HG03103 (cell line): Measurements from ENCODE around the gene RPL10A.

Experiments used
- ATAC-seq: cut with Tn5 transposase; IDR thresholded peaks from one replicate; pipeline ENCODE4 v1.9.1; 2021; ENCODE audit warnings: low read depth; ENCODE audit not compliant: unreplicated experiment

The RPL10A gene

GRCh38 chr6:35445691-35446090, 22.5 kb upstream of the RPL10A start:
- ATAC-seq: no peak

GRCh38 chr6:35448191-35448590, 20.0 kb upstream of the RPL10A start:
- no peak for ATAC-seq

GRCh38 chr6:35449287-35449881, 18.8 kb upstream of the RPL10A start:
- no peak for ATAC-seq

DNA sequence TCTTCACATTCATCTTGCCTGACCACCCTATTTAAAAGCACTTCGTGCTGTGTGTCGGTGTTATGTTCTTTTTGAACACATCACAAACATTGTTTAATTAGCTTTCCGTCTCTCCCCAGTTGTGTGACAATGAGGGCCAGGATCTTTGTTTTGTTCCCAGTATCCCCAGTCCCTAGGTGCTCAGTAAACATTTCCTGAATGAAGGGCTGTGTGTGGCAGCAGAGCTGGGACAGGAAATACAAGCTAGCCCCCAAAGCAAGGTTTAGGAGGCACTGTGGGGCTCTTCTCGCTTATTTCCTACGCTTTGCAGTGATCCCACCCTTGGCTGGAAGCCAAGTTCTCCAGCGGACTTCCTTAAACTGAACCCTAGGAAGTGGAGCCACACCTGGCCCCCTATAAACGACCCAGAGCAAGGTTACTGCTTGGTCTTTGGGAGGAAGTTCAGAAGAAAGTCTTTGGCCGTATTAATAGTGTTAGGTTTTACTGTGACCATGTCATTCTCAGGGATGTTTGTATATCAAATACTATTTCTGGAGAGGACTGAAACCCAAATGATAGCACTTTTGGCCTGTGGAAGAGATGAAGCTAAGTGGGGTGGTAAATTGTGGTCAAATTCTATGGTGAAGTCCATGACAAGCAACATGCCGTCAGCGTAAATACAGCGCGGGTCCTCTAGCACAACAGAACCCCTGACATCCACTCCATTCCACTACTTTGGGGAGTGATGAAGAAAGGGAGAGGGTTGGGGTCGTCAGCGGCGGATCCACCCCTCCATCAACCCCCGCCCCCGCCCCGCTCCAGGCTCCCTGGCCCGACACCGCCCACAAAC, 16.6 kb upstream of the RPL10A start:
- ATAC-seq: no peak

- peak; percentile 80 for ATAC-seq
Measured at GRCh38 chr6:35452183-35453090, 15.8 kb upstream of the RPL10A start, which contains the start of gene FANCE. FANCE (plus strand) TSS chr6:35452338; CDS start chr6:35452546, 208 bp downstream.

- ATAC-seq: no peak
Measured at GRCh38 chr6:35453236-35453635, 15.0 kb upstream of the RPL10A start.

DNA sequence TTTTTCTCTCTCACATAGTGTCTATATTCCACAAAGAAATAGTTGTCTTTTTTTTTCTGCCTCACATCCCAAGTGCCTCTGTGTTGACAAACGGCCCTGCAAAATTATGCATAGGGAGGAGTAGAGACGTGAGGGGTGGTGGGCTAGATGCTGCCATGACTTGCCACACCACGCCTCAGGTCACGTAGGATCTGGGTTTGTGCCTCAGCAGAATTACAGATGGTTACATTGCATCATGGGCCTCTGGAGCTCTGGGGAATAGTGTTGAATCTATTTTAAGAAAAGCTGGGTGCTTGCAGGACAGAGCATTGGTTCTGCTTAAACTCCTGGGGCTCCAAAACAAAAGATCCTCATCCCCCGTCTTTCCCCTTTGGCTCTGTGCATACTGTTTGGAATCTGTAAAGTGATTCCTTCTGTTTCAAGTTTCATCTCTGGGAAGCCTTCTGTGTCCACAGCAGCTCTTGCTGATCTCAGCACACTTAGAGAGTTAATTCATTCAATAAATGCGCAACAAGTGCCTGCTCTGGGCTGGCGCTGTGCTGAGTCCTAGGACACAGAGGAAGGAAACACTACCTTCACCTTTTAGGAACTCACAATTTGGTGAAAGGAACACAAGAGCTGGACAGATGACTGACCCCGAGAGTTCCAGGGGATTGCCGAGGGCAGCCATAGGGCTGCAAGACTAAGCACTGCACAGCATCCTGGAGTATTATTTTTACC, 13.7 kb upstream of the RPL10A start:
- ATAC-seq: no peak

GRCh38 chr6:35457907-35458306, 10.3 kb upstream of the RPL10A start:
- ATAC-seq: no peak

GRCh38 chr6:35461270-35461669, 6.9 kb upstream of the RPL10A start:
- no peak for ATAC-seq

- ATAC-seq: no peak
Measured at GRCh38 chr6:35463292-35463691, 4.9 kb upstream of the RPL10A start.

DNA sequence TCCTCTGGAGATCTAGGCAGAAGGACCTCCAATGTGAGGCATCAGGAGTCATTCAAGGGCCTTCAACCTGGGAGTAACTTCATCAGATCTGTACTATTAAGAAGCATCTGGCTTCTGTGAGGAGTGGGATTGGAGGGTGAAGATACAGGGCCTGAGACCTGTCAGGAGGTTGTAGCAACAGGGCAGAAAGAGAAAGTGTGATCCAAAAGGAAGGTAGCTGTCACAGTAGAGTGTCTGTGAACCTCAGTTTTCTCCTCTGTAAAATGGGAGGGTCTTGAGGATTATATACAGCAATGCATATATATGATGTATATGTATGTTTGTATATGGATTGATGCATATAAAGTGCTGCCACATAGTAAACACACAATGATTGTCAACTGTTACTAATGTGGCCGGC, 2.6 kb upstream of the RPL10A start:
- no peak for ATAC-seq

GRCh38 chr6:35468980-35469750, 964 bp downstream of the RPL10A start:
- no peak for ATAC-seq

DNA sequence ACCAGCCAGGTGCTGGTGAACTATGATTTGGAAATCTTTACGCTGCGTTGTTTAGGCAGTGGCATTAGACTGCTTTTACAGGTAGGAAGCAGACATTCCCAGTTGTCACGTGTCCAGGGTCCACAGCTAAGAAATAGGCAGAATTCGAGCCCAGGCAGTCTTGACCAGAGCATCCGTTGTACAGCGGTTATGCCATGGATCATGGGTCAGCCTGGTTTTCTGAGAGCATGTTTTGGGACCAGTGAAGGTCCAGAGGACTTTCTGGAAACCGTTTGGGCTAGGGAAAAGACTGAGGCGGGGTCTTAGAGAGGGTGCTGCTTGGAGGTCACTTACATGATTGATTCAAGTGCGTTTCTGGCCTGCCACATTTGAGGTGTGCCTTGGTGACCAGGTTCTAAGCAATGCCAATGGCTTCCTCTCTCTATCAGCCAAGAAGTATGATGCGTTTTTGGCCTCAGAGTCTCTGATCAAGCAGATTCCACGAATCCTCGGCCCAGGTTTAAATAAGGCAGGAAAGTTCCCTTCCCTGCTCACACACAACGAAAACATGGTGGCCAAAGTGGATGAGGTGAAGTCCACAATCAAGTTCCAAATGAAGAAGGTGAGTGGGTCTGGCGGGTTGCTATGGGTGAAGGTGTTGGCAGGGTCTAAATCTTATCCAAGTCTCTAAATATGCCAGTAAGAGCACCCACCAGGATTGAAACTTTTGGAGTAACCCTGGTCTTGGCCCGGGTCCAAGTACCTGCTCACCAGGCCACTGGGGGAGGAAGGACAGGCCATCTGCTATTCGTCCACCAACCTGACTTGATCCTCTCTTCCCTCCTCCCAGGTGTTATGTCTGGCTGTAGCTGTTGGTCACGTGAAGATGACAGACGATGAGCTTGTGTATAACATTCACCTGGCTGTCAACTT, 1.8 kb downstream of the RPL10A start:
- no peak for ATAC-seq

- no peak for ATAC-seq
Measured at GRCh38 chr6:35470663-35471120, 2.5 kb downstream of the RPL10A start.

DNA sequence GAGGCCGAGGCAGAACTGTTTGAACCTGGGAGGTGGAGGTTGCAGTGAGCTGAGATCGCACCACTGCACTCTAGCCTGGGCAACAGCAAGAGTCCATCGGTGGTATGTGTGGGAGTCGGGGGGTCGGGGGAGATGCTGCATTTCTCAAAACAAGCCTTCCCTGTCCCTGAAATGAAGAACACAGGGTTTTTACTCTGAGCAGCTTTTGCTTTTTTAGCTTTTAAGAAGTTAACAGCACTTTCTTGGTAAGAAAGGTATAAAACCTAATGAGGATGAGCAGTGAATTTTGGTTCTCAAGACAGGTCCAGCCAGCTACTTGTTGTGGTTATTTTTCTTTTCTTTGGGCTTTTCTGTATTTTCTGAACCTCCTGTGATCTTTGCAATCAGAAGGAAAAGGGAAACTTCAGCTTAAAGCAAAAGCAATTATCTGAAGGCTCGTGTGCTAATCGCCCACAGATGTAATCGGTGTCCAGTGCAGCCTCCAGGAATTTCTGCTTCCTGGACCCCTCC, 3.7 kb downstream of the RPL10A start:
- no peak for ATAC-seq

GRCh38 chr6:35473075-35473849, 5.1 kb downstream of the RPL10A start:
- no peak for ATAC-seq

GRCh38 chr6:35473850-35474130, 5.6 kb downstream of the RPL10A start:
- no peak for ATAC-seq
